Measurements from ENCODE around the gene TTC23L.

DNA sequence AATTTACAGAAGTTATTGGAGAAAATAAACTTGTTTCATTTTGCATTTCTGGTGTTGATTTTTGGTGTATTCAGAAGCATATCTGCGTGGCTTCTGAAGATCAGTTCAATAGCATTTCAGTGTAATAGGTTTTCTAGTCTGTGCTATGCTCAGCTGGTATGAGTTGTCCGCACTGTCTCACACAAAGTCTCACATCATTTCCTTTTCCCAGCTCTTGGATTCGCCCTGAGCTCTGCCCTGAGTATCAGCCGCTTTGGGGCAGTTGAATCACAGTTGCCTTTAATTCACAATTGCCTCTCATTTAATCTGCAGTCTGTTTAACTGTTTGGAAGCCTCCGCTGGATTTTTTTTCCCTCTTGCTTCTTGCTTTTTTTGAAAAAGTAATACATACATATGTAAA is 6.4 kb upstream of the TTC23L start:
- TF ChIP-seq, protein P1, sequence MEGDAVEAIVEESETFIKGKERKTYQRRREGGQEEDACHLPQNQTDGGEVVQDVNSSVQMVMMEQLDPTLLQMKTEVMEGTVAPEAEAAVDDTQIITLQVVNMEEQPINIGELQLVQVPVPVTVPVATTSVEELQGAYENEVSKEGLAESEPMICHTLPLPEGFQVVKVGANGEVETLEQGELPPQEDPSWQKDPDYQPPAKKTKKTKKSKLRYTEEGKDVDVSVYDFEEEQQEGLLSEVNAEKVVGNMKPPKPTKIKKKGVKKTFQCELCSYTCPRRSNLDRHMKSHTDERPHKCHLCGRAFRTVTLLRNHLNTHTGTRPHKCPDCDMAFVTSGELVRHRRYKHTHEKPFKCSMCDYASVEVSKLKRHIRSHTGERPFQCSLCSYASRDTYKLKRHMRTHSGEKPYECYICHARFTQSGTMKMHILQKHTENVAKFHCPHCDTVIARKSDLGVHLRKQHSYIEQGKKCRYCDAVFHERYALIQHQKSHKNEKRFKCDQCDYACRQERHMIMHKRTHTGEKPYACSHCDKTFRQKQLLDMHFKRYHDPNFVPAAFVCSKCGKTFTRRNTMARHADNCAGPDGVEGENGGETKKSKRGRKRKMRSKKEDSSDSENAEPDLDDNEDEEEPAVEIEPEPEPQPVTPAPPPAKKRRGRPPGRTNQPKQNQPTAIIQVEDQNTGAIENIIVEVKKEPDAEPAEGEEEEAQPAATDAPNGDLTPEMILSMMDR (IDR thresholded peaks at IDR 0.05): no peak
- TF ChIP-seq POLR2A (IDR thresholded peaks at IDR 0.05): no peak
